Keratinocyte (primary cell): ENCODE results near the gene TMPRSS6.

Experiments
- CTCF ChIP-seq, 3 experiments: IDR thresholded peaks in 1 of 3; conservative IDR thresholded peaks in 1 of 3; optimal IDR thresholded peaks in 1 of 3; 2 replicates in 2 of 3; 3 replicates in 1 of 3; pipeline versions ENCODE3 to v1.5.1; 2011; ENCODE audit warnings: low read length in 3 of 3, mild to moderate bottlenecking in 3 of 3, moderate library complexity in 2 of 3, control low read depth in 1 of 3, inconsistent platforms in 1 of 3; ENCODE audit not compliant: insufficient read depth in 2 of 3; ENCODE audit errors: extremely low read depth in 1 of 3
- EZH2 ChIP-seq: IDR thresholded peaks from one replicate; pipeline ENCODE4 v1.6.1; 2012; ENCODE audit warnings: inconsistent platforms, mild to moderate bottlenecking, low read length, moderate library complexity

GRCh38 chr22:37103151-37103550 is 6.4 kb downstream of the TMPRSS6 start:
- TF ChIP-seq CTCF (optimal IDR thresholded peaks at IDR 0.05 in 1 of 3, IDR thresholded peaks at IDR 0.05 in 1 of 3, conservative IDR thresholded peaks at IDR 0.05 in 1 of 3; ENCODE audit: extremely low read depth in 1 of 3, insufficient read depth in 2 of 3, low read length in 3 of 3): no peak
- no peak for TF ChIP-seq EZH2
